Erythroblast (primary cell): ENCODE data around the gene MYO16.

Experiments
- GATA1 ChIP-seq: IDR thresholded peaks from 2 replicates; pipeline ENCODE4 v1.6.1; 2011; ENCODE audit warnings: low read depth, mild to moderate bottlenecking, control low read depth, low read length, moderate library complexity
- POLR2A ChIP-seq: IDR thresholded peaks from 2 replicates; pipeline ENCODE4 v1.6.1; 2011; ENCODE audit warnings: mild to moderate bottlenecking, low read length

GRCh38 chr13:108962654-108963053, 333.2 kb downstream of the MYO16 start:
- TF ChIP-seq POLR2A (no peak), GATA1 (no peak)
